CD4-positive, alpha-beta T cell treated with Interleukin-10 for 1 hour (primary cell): ENCODE data around the gene MDFIC.
"Not testable (repeated sequence)": the region's sequence is repeated elsewhere in the genome, so short reads cannot be mapped to it uniquely, and the experiment has no call there.

Experiments
- DNase-seq: peaks from one replicate; pipeline ENCODE4 v3.0.0-alpha.2; 2020

The MDFIC gene, protein sequence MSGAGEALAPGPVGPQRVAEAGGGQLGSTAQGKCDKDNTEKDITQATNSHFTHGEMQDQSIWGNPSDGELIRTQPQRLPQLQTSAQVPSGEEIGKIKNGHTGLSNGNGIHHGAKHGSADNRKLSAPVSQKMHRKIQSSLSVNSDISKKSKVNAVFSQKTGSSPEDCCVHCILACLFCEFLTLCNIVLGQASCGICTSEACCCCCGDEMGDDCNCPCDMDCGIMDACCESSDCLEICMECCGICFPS

DNA sequence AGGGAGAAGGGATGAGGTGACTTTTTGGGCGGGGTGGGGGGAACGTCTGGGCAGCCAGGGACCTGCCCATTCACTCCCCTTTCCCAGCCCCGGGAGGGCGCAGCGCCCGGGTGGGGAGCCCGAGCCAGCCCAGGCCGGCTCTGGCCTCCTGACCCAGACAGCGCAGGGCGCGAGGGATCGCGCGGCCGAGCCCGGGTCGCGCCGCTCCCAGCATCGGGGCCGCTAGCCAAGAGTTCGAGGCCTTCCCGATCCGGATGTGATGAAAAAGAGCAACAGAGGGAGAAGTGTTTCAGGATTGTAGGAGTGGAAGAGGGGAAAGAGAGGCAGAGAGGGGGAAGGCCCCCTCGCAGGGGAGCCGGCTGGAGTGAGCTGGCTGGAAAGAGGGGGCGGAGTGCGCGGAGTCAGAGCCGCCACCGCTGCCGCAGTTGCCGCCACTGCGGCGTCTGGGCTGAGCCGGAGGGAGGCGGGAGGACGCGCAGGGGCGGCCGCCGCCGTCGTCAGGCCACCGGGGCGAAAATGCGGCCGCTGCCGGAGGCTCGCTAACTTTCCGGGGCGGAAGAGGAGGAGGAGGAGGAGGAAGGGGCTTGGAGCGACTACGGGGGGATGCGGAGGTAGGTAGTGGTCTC lies at the start of gene MDFIC:
Gene MDFIC (plus strand): TSS at position 69 of the 626 bp plus-strand sequence. CDS start 940 bp downstream, outside the sequence.
- DNase-seq = peak; percentile 56

DNA sequence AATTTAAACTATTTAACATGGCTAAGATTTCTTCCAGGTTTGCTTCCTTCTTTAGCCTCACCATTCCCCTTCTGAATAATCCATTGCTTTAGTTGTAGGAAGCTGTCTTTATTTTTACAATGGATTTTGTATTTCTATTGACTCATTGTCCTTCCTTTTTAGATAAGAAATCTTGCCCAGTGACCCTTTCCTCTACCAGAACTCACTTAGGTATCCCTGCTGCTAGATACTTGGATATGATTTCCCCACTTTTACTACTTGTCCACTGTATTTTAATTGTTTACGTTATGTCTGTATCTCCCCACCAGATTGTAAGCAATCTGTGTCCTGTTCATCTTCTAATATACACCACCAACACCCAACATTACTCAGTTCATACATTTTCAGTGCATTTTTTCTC lies 47.7 kb upstream of the MDFIC start:
- DNase-seq = no peak

DNA sequence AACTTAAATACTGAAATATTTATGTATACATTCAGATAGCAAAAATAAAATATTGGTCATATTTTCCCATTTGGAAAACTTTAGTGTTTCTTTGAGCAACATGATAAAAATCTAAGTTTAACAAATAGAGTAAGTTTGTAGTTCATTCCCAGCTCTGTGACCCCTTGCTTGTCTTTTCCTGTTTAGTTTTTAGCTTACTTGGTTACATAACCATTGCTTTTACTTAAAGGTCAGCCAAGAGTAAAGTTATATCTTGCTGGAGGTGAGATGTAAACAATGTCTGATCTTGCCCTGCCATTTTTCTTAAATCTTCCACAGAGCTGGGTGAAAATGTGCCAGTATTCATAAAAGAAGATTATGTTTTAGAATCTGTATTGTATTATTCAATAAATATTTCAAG lies 46.7 kb upstream of the MDFIC start:
- no peak for DNase-seq

- DNase-seq = no peak
Observed at GRCh38 chr7:114879554-114879953, 42.3 kb upstream of the MDFIC start.

GRCh38 chr7:114885836-114886235 lies 36.1 kb upstream of the MDFIC start:
- no peak for DNase-seq

DNA sequence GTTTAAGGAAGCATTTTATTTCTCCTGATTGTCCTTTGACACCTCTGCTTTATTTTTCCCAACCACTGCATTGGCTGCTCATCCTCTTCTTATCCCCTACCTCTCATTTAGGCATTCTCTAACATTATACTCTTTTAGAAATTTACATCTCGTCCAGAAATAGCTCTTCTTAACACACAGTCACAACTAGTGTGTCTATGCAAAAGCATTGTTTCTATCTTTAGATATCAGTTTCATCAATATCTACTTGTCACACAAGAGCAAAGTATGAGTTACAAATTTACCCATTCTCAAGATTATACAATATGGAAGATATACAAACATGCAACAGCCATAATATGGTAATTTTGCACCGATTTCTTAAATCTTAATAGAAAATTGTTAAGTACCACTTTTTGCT lies 35.7 kb upstream of the MDFIC start:
- no peak for DNase-seq

GRCh38 chr7:114889116-114889515 lies 32.8 kb upstream of the MDFIC start:
- not testable (repeated sequence) for DNase-seq

DNA sequence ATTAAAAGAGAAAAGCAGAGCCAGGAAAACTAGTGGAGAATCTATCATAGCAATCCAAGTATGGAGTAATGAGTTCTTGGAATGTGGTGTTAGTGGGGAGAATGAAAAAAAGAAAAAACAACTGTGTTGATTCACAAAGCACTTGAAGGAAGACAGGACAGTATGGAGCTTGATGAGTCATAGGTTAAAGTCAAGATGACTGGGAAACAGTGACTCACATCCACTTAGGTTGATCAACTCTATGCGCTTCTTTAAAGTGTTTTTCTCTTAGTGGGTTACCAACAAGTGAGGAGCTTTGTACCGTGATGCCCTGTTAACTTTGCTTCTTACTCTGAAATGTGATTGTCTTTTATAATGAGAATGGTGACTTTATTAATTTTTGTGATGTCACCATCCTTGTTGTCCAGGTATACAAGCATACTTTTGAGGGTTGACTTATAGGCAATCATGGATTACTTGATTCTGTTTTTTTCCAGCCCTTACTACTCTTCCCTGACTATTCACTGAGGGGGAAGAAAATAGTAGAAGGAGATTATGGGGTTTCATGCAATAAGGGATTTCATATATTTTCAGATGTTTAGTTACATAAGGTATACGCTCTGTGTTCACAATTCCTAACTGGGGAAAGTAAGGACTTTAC lies 32.1 kb upstream of the MDFIC start:
- DNase-seq = peak; percentile 2

GRCh38 chr7:114890561-114890960 lies 31.3 kb upstream of the MDFIC start:
- DNase-seq = no peak

DNA sequence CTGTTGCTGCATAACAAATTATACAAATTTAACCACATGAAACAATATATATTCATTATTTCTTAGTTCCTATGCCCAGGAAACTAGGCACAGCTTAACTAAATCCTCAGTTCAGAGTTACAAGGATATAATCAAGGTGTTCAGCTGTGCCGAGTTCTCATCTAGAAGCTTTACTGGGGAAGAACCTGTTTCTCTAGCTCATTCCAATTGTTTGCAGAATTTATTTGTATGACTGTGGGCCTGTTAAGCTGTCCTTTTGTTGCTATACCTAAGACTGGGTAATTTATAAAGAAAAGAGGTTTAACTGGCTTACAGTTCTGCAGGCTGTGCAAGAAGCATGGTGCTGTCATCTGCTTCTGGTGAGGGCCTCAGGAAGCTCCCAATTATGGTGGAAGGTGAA lies 21.8 kb upstream of the MDFIC start:
- DNase-seq = no peak

GRCh38 chr7:114901771-114902170 lies 20.1 kb upstream of the MDFIC start:
- no peak for DNase-seq

GRCh38 chr7:114903131-114903530 lies 18.8 kb upstream of the MDFIC start:
- DNase-seq = no peak

GRCh38 chr7:114910787-114911186 lies 11.1 kb upstream of the MDFIC start:
- no peak for DNase-seq

- no peak for DNase-seq
Observed at GRCh38 chr7:114911411-114911810, 10.5 kb upstream of the MDFIC start.

GRCh38 chr7:114916261-114916892 lies 5.5 kb upstream of the MDFIC start:
- DNase-seq = peak; percentile 41

- DNase-seq = no peak
Observed at GRCh38 chr7:114917211-114917839, 4.6 kb upstream of the MDFIC start.

DNA sequence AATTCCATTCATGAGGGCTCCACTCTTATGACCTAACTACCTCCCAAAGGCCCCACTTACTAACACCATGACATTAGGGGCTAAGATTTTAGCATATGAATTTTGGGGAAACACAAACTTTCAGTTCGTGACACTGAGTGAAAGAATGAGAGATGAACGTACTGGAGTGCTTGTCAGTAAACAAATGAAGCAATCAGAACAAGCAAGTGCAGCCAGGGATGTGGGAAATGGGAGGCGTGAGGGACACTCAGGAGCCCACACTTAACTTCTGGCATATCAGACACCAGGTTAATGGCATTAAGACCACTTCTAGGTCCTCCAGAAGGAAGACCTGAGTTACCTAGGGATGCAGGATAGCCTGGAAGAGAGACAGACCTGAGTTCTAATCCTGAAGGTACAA lies 2.3 kb upstream of the MDFIC start:
- DNase-seq = no peak

GRCh38 chr7:114921631-114922025 lies 266 bp upstream of the MDFIC start:
- peak; percentile 60 for DNase-seq

GRCh38 chr7:114922652-114923402 lies 933 bp downstream of the MDFIC start:
- DNase-seq = peak; percentile 71

DNA sequence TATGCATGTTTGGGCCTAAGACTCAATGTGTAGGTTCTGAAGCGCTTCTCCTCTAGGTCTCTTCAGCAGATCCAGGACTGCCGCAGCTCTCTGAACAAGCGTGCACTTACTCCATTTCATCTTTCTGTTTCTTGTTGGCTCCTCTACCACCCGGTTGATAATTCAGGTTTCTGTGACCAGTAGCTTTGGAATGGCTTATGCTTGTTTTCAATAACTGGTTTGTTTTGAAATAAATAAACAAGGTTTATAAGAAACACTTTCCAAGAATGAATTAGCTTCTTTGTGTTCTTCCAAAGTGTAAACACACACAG lies 1.5 kb downstream of the MDFIC start:
- no peak for DNase-seq

- DNase-seq = no peak
Observed at GRCh38 chr7:114924038-114924712, 2.3 kb downstream of the MDFIC start.

GRCh38 chr7:114925434-114925833 lies 3.5 kb downstream of the MDFIC start:
- no peak for DNase-seq
